PC-9 (cell line): ENCODE results near the gene HOXB6.

Experiments
- EZH2 ChIP-seq: fragments of 200-600 bp; sonication (generic); IDR thresholded peaks from 2 replicates; pipeline ENCODE4 v1.8.0; 2017; ENCODE audit warnings: antibody characterized with exemption, low read depth
- TF ChIP-seq, protein P1 (sequence below): fragments of 200-600 bp; sonication (generic); conservative IDR thresholded peaks from 2 replicates; pipeline ENCODE4 v1.6.1; 2017; ENCODE audit warnings: mixed run types, antibody characterized with exemption, mild to moderate bottlenecking, moderate library complexity

DNA sequence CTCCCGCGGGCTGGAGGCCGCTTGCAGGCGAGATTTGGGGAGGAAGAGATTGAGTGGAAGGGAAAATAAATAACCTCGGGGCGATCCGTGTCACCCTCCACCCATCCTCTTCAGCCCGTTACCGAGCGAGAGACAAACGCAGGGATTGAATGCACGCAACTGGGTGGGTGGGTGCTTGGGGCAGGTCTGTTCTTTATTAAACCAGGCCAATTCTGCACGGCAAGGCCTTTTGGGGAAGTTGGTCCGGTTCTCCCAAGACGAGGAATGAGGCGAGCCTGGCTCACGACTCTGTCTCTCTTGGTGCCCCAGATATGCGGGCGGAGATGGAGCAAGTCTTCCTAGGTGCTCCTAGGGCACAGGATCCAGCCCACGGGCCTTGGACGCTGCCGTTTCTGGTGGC is 6.4 kb upstream of the HOXB6 start:
- TF ChIP-seq, protein P1, sequence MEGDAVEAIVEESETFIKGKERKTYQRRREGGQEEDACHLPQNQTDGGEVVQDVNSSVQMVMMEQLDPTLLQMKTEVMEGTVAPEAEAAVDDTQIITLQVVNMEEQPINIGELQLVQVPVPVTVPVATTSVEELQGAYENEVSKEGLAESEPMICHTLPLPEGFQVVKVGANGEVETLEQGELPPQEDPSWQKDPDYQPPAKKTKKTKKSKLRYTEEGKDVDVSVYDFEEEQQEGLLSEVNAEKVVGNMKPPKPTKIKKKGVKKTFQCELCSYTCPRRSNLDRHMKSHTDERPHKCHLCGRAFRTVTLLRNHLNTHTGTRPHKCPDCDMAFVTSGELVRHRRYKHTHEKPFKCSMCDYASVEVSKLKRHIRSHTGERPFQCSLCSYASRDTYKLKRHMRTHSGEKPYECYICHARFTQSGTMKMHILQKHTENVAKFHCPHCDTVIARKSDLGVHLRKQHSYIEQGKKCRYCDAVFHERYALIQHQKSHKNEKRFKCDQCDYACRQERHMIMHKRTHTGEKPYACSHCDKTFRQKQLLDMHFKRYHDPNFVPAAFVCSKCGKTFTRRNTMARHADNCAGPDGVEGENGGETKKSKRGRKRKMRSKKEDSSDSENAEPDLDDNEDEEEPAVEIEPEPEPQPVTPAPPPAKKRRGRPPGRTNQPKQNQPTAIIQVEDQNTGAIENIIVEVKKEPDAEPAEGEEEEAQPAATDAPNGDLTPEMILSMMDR, result no peak
- TF ChIP-seq EZH2, result no peak
